Muscle layer of duodenum (tissue), 2 donors: ENCODE measurements around the gene DHRS7B.

Experiments used
- H3K27ac ChIP-seq: one replicate; pipeline ENCODE4 v1.7.0; 2013; ENCODE audit warnings: mild to moderate bottlenecking, low read length
- H3K27me3 ChIP-seq: one replicate; pipeline ENCODE4 v1.7.0; 2013; ENCODE audit warnings: low read depth, mild to moderate bottlenecking, control low read depth, low read length
- H3K36me3 ChIP-seq, 2 donors: one replicate each; pipeline ENCODE4 v1.7.0; 2013; ENCODE audit warnings: low read length in 2 of 2, control low read depth in 1 of 2, mild to moderate bottlenecking in 1 of 2; ENCODE audit not compliant: insufficient read depth in 2 of 2, control insufficient read depth in 1 of 2
- H3K4me1 ChIP-seq, 2 donors: one replicate each; pipeline ENCODE4 v1.7.0; 2013; ENCODE audit warnings: low read length in 2 of 2, mild to moderate bottlenecking in 2 of 2, control low read depth in 1 of 2, moderate library complexity in 1 of 2; ENCODE audit not compliant: insufficient read depth in 2 of 2, control insufficient read depth in 1 of 2
- H3K4me3 ChIP-seq, 2 donors: one replicate each; pipeline ENCODE4 v1.7.0; 2013; ENCODE audit warnings: low read length in 2 of 2, low read depth in 1 of 2, mild to moderate bottlenecking in 1 of 2
- H3K9me3 ChIP-seq, 2 donors: one replicate each; pipeline ENCODE4 v1.7.0; 2013; ENCODE audit warnings: low read length in 2 of 2, control low read depth in 1 of 2, mild to moderate bottlenecking in 1 of 2; ENCODE audit not compliant: control insufficient read depth in 1 of 2
- donor health status: healthy.

DHRS7B gene

GRCh38 chr17:21228111-21228510, 101.3 kb downstream of the DHRS7B start:
- Histone ChIP-seq H3K9me3 (peaks cover 0 to 5% of the 10 kb centered on the region in 2 donors), H3K4me1 (no peaks in the 10 kb centered on the region), H3K27ac (no peak overlapping the region), H3K4me3 (no peak overlapping the region), H3K36me3 (no peaks in the 10 kb centered on the region), H3K27me3 (no peaks in the 10 kb centered on the region)

GRCh38 chr17:21228845-21229244, 102.1 kb downstream of the DHRS7B start:
- H3K36me3 ChIP-seq: no peaks in the 10 kb centered on the region
- H3K27ac ChIP-seq: no peak overlapping the region
- peaks cover 0 to 5% of the 10 kb centered on the region in 2 donors for H3K9me3 ChIP-seq
- no peaks in the 10 kb centered on the region for H3K4me1 ChIP-seq
- H3K4me3 ChIP-seq: no peak overlapping the region
- H3K27me3 ChIP-seq: no peaks in the 10 kb centered on the region

DNA sequence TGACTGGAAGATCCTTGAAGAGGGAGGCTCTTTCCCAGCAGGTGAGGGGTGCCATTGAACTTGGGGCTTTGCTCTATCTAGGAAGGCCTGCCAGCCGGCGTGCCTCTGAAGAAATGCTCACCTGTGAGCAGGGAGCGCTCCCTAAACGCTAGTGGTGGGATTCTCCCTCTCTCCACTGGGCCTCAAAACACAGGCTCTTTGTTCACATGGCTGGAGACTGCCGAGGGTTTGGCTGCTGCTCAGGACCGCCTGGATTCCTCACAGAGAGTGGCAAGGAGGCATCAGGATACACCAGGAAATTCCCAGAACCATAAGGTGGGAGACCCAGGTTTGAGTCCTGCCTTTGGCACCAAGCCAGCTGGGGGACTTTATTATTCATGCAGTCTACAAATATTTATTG, 104.8 kb downstream of the DHRS7B start:
- Histone ChIP-seq H3K27me3 (no peaks in the 10 kb centered on the region), H3K9me3 (peaks cover 0 to 5% of the 10 kb centered on the region in 2 donors), H3K4me1 (no peaks in the 10 kb centered on the region), H3K27ac (no peak overlapping the region), H3K36me3 (no peaks in the 10 kb centered on the region), H3K4me3 (no peak overlapping the region)

DNA sequence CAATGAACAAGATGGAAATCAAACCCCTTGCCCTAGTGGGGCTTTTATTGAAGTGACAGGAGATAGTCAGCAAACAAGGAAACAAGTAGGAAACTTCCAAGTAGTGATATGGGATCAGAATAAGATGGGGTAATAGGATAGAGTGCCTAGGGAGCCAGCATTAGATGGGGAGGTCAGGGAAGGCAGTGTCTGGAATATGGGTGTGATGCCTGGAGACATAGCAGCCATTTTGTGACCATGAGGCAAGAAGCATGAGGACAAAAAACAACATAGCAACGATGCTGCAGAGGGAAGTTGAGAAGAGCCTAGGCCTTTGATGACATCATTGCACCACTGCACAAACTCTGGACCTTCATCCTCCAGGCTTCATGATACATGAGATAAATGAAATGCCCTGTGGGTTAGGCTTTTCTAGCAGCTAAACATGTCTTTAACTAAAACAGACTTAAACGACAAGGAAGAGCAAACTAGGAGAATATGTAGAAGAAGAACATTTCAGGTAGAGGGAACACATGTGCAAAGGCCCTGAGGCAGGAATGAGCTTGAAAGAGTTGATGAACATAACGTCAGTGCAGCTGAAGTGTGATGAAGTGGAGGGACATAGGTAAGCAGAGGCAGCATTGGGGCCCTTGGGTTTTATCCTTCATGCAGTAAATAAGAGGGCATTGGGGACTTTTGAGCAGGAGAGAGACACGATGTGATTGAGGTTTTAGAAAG, 105.4 kb downstream of the DHRS7B start:
- no peaks in the 10 kb centered on the region for H3K27me3 ChIP-seq
- H3K27ac ChIP-seq: no peak overlapping the region
- no peaks in the 10 kb centered on the region for H3K4me1 ChIP-seq
- H3K9me3 ChIP-seq: peaks cover 0 to 5% of the 10 kb centered on the region in 2 donors
- no peaks in the 10 kb centered on the region for H3K36me3 ChIP-seq
- H3K4me3 ChIP-seq: no peak overlapping the region

- H3K4me1 ChIP-seq: no peaks in the 10 kb centered on the region
- H3K4me3 ChIP-seq: no peak overlapping the region
- no peak overlapping the region for H3K27ac ChIP-seq
- H3K36me3 ChIP-seq: no peaks in the 10 kb centered on the region
- peaks cover 0 to 5% of the 10 kb centered on the region in 2 donors for H3K9me3 ChIP-seq
- H3K27me3 ChIP-seq: no peaks in the 10 kb centered on the region
These were observed 107.0 kb downstream of the DHRS7B start for GRCh38 chr17:21233581-21234347.

DNA sequence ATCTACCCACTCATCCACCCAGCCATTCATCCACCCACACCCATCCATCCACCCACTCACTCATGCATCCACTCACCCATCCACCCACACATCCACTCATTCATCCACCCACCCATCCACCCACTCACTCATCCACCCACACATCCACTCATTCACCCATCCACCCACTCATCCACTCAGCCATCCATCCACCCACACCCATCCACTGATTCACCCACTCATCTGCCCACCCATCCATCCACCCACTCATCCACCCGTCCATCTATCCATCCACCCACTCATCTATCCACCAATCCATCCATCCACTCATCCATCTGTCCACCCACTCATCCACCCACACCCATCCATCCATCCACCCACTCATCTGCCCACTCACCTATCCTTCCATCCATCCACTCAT, 109.2 kb downstream of the DHRS7B start:
- H3K9me3 ChIP-seq: peaks cover 0 to 5% of the 10 kb centered on the region in 2 donors
- no peak overlapping the region for H3K27ac ChIP-seq
- no peaks in the 10 kb centered on the region for H3K27me3 ChIP-seq
- no peak overlapping the region for H3K4me3 ChIP-seq
- H3K4me1 ChIP-seq: no peaks in the 10 kb centered on the region
- no peaks in the 10 kb centered on the region for H3K36me3 ChIP-seq

- no peaks in the 10 kb centered on the region for H3K4me1 ChIP-seq
- H3K4me3 ChIP-seq: no peak overlapping the region
- H3K27ac ChIP-seq: no peak overlapping the region
- H3K9me3 ChIP-seq: no peaks in the 10 kb centered on the region
- no peaks in the 10 kb centered on the region for H3K27me3 ChIP-seq
- peaks cover 0 to 12% of the 10 kb centered on the region in 2 donors for H3K36me3 ChIP-seq
These were observed 113.1 kb downstream of the DHRS7B start for GRCh38 chr17:21239680-21240368.

- Histone ChIP-seq H3K36me3 (peaks cover 0 to 12% of the 10 kb centered on the region in 2 donors), H3K4me3 (no peak overlapping the region), H3K4me1 (no peaks in the 10 kb centered on the region), H3K9me3 (no peaks in the 10 kb centered on the region), H3K27me3 (no peaks in the 10 kb centered on the region), H3K27ac (no peak overlapping the region)
These were observed 113.7 kb downstream of the DHRS7B start for GRCh38 chr17:21240369-21241055.
